OCI-LY7 (cell line): ENCODE measurements around the gene INF2. TPM values are rescaled to one million over a fixed set of nuclear protein-coding genes. Genes with fewer than 3 reads are reported as not detected.

Source experiments
- BruUV-seq: library from RNA; stranded (reverse); fragments of 400-500 nt; replicated peaks from 2 replicates; lab custom pipeline; 2021; lab: Mats Ljungman, UMichigan
- CTCF ChIA-PET: fragments of 300-600 bp; sonication (Branson Sonifier 250); formaldehyde crosslinking; loops from one replicate; lab custom pipeline; 2022; ENCODE audit warnings: antibody characterized with exemption; ENCODE audit not compliant: unreplicated experiment; lab: Charles Lee
- POLR2A ChIA-PET: fragments of 300-600 bp; sonication (Branson Sonifier 250); formaldehyde crosslinking; loops from one replicate; lab custom pipeline; 2022; ENCODE audit warnings: antibody characterized with exemption; lab: Charles Lee
- DNase-seq: peaks from one replicate; pipeline ENCODE4 v3.0.0-alpha.2; 2015; ENCODE audit warnings: low spot score
- H2AFZ ChIP-seq: fragments of 200-600 bp; sonication (generic), shearing (Covaris generic); 2 replicates; pipeline ENCODE4 v1.6.1; 2014; ENCODE audit warnings: mild to moderate bottlenecking, antibody characterized with exemption, low read length, moderate library complexity
- H3K27ac ChIP-seq: fragments of 200-600 bp; sonication (generic); 2 replicates; pipeline ENCODE4 v1.5.1; 2014; ENCODE audit warnings: mixed run types, low read depth, mild to moderate bottlenecking, moderate library complexity, low read length, inconsistent platforms; ENCODE audit not compliant: poor library complexity, severe bottlenecking
- H3K36me3 ChIP-seq: fragments of 200-600 bp; sonication (generic); 2 replicates; pipeline ENCODE4 v1.6.1; 2014; ENCODE audit warnings: mild to moderate bottlenecking, antibody characterized with exemption, low read length, moderate library complexity, mixed read lengths; ENCODE audit not compliant: insufficient read depth
- H3K4me1 ChIP-seq: fragments of 200-600 bp; sonication (generic); 2 replicates; pipeline ENCODE4 v1.5.1; 2014; ENCODE audit warnings: mild to moderate bottlenecking, low read length; ENCODE audit not compliant: insufficient read depth, poor library complexity, severe bottlenecking
- H3K4me2 ChIP-seq: fragments of 200-600 bp; sonication (generic); 2 replicates; pipeline ENCODE4 v1.6.1; 2014; ENCODE audit warnings: mild to moderate bottlenecking, low read length
- H3K4me3 ChIP-seq: fragments of 200-600 bp; sonication (generic); 2 replicates; pipeline ENCODE4 v1.5.1; 2014; ENCODE audit warnings: mild to moderate bottlenecking, low read depth, low read length; ENCODE audit not compliant: poor library complexity, severe bottlenecking
- H3K79me2 ChIP-seq: fragments of 200-600 bp; sonication (generic); 2 replicates; pipeline ENCODE4 v1.6.1; 2016; ENCODE audit warnings: low read depth, mild to moderate bottlenecking, low read length, moderate library complexity, mixed read lengths; ENCODE audit not compliant: insufficient read depth
- H3K9me2 ChIP-seq: fragments of 200-600 bp; sonication (generic); 2 replicates; pipeline ENCODE4 v1.6.1; 2016; ENCODE audit warnings: mild to moderate bottlenecking, low read length, mixed read lengths; ENCODE audit not compliant: insufficient read depth
- H3K9me3 ChIP-seq: fragments of 200-600 bp; sonication (generic); 2 replicates; pipeline ENCODE4 v1.6.1; 2014; ENCODE audit warnings: mild to moderate bottlenecking, mixed run types, low read length, mixed read lengths
- H4K20me1 ChIP-seq: fragments of 200-600 bp; sonication (generic); 2 replicates; pipeline ENCODE4 v1.6.1; 2014; ENCODE audit warnings: mild to moderate bottlenecking, antibody characterized with exemption, low read length, moderate library complexity, mixed read lengths; ENCODE audit not compliant: insufficient read depth
- CTCF ChIP-seq: fragments of 200-600 bp; sonication (generic); conservative IDR thresholded peaks from 2 replicates; pipeline ENCODE4 v1.5.1; 2014; ENCODE audit warnings: mild to moderate bottlenecking, antibody characterized with exemption, low read length, moderate library complexity, mixed read lengths
- EZH2phosphoT487 ChIP-seq: fragments of 200-600 bp; sonication (generic); IDR thresholded peaks from 2 replicates; pipeline ENCODE4 v1.6.1; 2018; ENCODE audit warnings: low read depth, borderline replicate concordance, mild to moderate bottlenecking, mixed run types, antibody characterized with exemption, low read length, moderate library complexity, mixed read lengths
- intact Hi-C: fragments of 100-400 bp; cut with micrococcal nuclease; formaldehyde crosslinking; loops from one replicate; pipeline ENCODE4 v1.10.0; 2022; ENCODE audit not compliant: unreplicated experiment
- total RNA-seq, 2 experiments: library from RNA; depleted of rRNA in 1 of 2; stranded (reverse); fragments of >200 nt in 1 of 2; shearing (Covaris generic) in 1 of 2; gene quantifications; 2 replicates each; pipeline ENCODE4 v1.2.3, GENCODE V29; 2014 to 2022

INF2 gene
- total RNA-seq, 2 experiments from 2014 or later: 39.4 to 51.6 TPM

GRCh38 chr14:104690861-104691455, 1.5 kb downstream of the INF2 start:
- BruUV-seq: no TSS peak
- H4K20me1 ChIP-seq: 0 out of 2 replicates have a peak, but pooled peaks cover 5% of the 10 kb centered on the region
- CTCF ChIA-PET: no interaction called here

GRCh38 chr14:104691546-104692260, 2.3 kb downstream of the INF2 start:
- Histone ChIP-seq H3K36me3 (peaks cover 6% of the 10 kb centered on the region; the same call in 1 of the 2 replicates), H3K4me1 (peaks cover 40% of the 10 kb centered on the region), H3K4me3 (peak overlapping the region; percentile 86), H3K9me2 (no peaks in the 10 kb centered on the region), H2AFZ (no peak overlapping the region), H4K20me1 (0 out of 2 replicates have a peak, but pooled peaks cover 5% of the 10 kb centered on the region), H3K79me2 (peaks cover 14% of the 10 kb centered on the region; the same call in 1 of the 2 replicates), H3K27ac (no peak overlapping the region), H3K4me2 (peak overlapping the region; percentile 81), H3K9me3 (no peaks in the 10 kb centered on the region)
- no TSS peak for BruUV-seq
- POLR2A ChIA-PET: no interaction called here
- intact Hi-C loops: no loop called here
- CTCF ChIA-PET: interaction anchor here (0.6 kb wide), 1 partner anchor 12 kb away, joined by 3 read pairs; no protein-coding TSS in a partner anchor
- no peak for DNase-seq
- no peak for TF ChIP-seq CTCF
- TF ChIP-seq EZH2phosphoT487: no peak

More at GRCh38 chr14:104690861-104691455, 1.5 kb downstream of the INF2 start:
- Histone ChIP-seq H3K4me2 (peak overlapping the region; percentile 81), H2AFZ (no peak overlapping the region), H3K36me3 (peaks cover 1% of the 10 kb centered on the region; the same call in 1 of the 2 replicates), H3K79me2 (peaks cover 14% of the 10 kb centered on the region; the same call in 1 of the 2 replicates), H3K4me1 (peaks cover 45% of the 10 kb centered on the region), H3K27ac (no peak overlapping the region), H3K9me3 (no peaks in the 10 kb centered on the region), H3K9me2 (no peaks in the 10 kb centered on the region), H3K4me3 (peak overlapping the region; percentile 86)
- POLR2A ChIA-PET: no interaction called here
- no peak for DNase-seq
- no peak for TF ChIP-seq EZH2phosphoT487
- TF ChIP-seq CTCF: no peak
- intact Hi-C loops: no loop called here
